Neutrophil (primary cell): ENCODE results near the gene CDK5.

Experiments used
- H3K27ac ChIP-seq: fragments of 200-600 bp; sonication (generic); 2 replicates; pipeline ENCODE4 v1.5.1; 2016; ENCODE audit warnings: mild to moderate bottlenecking, moderate library complexity
- H3K27me3 ChIP-seq: fragments of 200-600 bp; sonication (generic); 2 replicates; pipeline ENCODE4 v1.6.0; 2016; ENCODE audit warnings: mild to moderate bottlenecking
- H3K36me3 ChIP-seq: fragments of 200-600 bp; sonication (generic); 2 replicates; pipeline ENCODE4 v1.5.1; 2017
- H3K4me1 ChIP-seq, 2 experiments: fragments of 200-600 bp in 1 of 2; sonication (generic) in 1 of 2; 1 replicate in 1 of 2; 2 replicates in 1 of 2; pipeline versions ENCODE4 v1.5.1 to v1.6.1; 2013 to 2016; ENCODE audit warnings: low read depth in 1 of 2, low read length in 1 of 2, mild to moderate bottlenecking in 1 of 2, moderate library complexity in 1 of 2; ENCODE audit not compliant: control insufficient read depth in 1 of 2, insufficient read depth in 1 of 2
- H3K4me3 ChIP-seq, 2 experiments: fragments of 200-600 bp in 1 of 2; sonication (generic) in 1 of 2; 1 replicate in 1 of 2; 2 replicates in 1 of 2; pipeline ENCODE4 v1.5.1; 2013 to 2016; ENCODE audit warnings: low read depth in 1 of 2, low read length in 1 of 2, mild to moderate bottlenecking in 1 of 2, moderate library complexity in 1 of 2
- H3K9me3 ChIP-seq: fragments of 200-600 bp; sonication (generic); 2 replicates; pipeline ENCODE4 v1.5.1; 2016
- TF ChIP-seq, protein P1 (sequence below): fragments of 200-600 bp; sonication (generic); IDR thresholded peaks from 2 replicates; pipeline ENCODE4 v1.5.1; 2016; ENCODE audit warnings: antibody characterized with exemption

The CDK5 gene

DNA sequence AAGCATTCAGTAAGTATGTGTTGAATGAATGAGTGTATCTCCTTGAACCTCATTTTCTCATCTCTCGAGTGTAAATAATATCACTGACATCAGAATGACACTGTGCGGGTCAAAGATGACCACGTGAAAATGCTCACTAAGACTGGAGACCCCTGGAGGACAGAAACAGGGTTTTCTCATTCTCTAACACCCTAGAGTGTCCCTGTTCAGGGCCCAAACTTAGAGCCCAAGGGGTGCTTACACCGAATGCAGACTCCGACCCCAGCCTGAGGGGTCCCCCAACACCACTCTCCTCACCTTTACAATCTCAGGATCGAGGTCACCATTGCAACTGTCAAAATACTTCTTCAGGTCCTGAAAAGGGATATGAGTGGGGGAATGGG lies 1.4 kb downstream of the CDK5 start:
- Histone ChIP-seq H3K4me3 (no peak overlapping the region), H3K27me3 (peaks cover 6% of the 10 kb centered on the region), H3K36me3 (no peaks in the 10 kb centered on the region), H3K4me1 (peaks cover 45 to 47% of the 10 kb centered on the region in 2 experiments), H3K27ac (no peak overlapping the region), H3K9me3 (no peaks in the 10 kb centered on the region)
- TF ChIP-seq, protein P1, sequence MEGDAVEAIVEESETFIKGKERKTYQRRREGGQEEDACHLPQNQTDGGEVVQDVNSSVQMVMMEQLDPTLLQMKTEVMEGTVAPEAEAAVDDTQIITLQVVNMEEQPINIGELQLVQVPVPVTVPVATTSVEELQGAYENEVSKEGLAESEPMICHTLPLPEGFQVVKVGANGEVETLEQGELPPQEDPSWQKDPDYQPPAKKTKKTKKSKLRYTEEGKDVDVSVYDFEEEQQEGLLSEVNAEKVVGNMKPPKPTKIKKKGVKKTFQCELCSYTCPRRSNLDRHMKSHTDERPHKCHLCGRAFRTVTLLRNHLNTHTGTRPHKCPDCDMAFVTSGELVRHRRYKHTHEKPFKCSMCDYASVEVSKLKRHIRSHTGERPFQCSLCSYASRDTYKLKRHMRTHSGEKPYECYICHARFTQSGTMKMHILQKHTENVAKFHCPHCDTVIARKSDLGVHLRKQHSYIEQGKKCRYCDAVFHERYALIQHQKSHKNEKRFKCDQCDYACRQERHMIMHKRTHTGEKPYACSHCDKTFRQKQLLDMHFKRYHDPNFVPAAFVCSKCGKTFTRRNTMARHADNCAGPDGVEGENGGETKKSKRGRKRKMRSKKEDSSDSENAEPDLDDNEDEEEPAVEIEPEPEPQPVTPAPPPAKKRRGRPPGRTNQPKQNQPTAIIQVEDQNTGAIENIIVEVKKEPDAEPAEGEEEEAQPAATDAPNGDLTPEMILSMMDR, result no peak

DNA sequence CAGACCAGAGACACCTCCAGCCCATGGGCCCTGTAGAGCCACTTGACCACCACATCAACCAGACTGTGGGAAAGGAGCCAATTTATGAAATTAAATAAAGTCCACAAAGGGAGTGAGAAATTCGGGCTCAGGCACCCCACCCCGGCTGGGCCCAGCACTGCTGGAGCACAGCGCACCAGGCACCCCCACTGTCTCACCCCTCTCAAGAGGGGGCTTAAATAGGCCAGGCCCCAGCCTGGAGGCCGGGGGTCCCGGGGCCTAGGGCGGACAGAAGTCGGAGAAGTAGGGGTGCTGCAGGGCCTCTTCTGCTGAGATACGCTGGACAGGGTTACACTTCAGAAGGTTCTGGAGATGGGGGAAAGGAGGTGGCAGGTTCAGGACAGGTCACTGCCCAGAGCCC lies 3.9 kb downstream of the CDK5 start:
- Histone ChIP-seq H3K4me3 (no peak overlapping the region), H3K27me3 (peaks cover 32% of the 10 kb centered on the region), H3K9me3 (no peaks in the 10 kb centered on the region), H3K4me1 (peaks cover 32 to 35% of the 10 kb centered on the region in 2 experiments), H3K36me3 (no peaks in the 10 kb centered on the region), H3K27ac (no peak overlapping the region)
- TF ChIP-seq, protein P1, result no peak

DNA sequence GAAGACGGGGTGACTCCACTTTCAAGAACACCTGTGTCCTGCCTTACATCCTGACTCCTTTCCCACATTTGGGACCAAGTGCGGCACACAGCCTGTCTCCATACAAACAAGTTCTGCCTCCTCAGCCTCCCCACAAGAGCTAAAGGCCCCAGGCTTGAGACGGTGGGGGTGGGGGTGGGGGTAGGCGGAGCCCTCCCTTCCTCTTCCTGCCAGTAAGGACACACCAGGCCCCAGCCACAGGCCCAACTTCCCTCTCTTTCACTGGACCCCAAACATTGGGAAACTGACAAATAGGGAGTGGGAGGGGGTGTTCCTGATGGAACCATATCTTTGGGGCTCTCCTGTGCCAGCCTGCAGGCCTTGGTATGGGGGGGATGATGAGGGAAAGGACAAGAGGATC lies 4.6 kb downstream of the CDK5 start:
- H3K4me1 ChIP-seq, result peaks cover 26 to 29% of the 10 kb centered on the region in 2 experiments
- H3K4me3 ChIP-seq, result no peak overlapping the region
- H3K9me3 ChIP-seq, result no peaks in the 10 kb centered on the region
- H3K27me3 ChIP-seq, result peaks cover 32% of the 10 kb centered on the region
- H3K27ac ChIP-seq, result no peak overlapping the region
- no peaks in the 10 kb centered on the region for H3K36me3 ChIP-seq
- TF ChIP-seq, protein P1, result no peak

DNA sequence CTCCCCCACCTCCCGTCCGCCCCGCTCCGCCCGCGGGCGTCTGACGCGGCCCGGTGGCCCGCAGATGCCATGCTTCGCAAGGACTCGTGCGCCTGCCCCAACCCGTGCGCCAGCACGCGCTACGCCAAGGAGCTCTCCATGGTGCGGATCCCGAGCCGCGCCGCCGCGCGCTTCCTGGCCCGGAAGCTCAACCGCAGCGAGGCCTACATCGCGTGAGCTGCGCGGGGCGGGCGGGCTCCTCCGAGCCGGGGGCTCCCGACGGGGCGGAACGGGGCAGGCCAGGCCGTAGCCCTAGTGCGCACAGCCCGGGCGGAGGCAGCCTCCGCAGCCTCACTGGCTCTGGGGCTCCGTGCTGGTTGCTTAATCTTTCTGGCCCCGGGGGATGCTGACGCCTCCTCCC lies 6.6 kb downstream of the CDK5 start:
- TF ChIP-seq, protein P1, result no peak
- Histone ChIP-seq H3K9me3 (no peaks in the 10 kb centered on the region), H3K4me1 (peaks cover 15 to 20% of the 10 kb centered on the region in 2 experiments), H3K36me3 (peaks cover under 1% of the 10 kb centered on the region), H3K27ac (no peak overlapping the region), H3K4me3 (no peak overlapping the region), H3K27me3 (peaks cover 32% of the 10 kb centered on the region)

DNA sequence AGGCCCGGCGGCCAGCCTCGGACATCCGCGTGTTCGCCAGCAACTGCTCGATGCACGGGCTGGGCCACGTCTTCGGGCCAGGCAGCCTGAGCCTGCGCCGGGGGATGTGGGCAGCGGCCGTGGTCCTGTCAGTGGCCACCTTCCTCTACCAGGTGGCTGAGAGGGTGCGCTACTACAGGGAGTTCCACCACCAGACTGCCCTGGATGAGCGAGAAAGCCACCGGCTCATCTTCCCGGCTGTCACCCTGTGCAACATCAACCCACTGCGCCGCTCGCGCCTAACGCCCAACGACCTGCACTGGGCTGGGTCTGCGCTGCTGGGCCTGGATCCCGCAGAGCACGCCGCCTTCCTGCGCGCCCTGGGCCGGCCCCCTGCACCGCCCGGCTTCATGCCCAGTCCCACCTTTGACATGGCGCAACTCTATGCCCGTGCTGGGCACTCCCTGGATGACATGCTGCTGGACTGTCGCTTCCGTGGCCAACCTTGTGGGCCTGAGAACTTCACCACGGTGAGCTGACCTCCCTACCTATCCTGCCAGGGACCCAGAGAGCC lies 8.7 kb downstream of the CDK5 start:
- H3K4me1 ChIP-seq, result peaks cover 15 to 20% of the 10 kb centered on the region in 2 experiments
- no peak overlapping the region for H3K4me3 ChIP-seq
- TF ChIP-seq, protein P1, result no peak

More for the DNA sequence above, 8.7 kb downstream of the CDK5 start:
- Histone ChIP-seq H3K27me3 (peaks cover 32% of the 10 kb centered on the region), H3K9me3 (no peaks in the 10 kb centered on the region), H3K27ac (no peak overlapping the region), H3K36me3 (peaks cover 13% of the 10 kb centered on the region)
